DND-41 (cell line): ENCODE measurements around the gene CYB561D2.

Source experiments
- ATAC-seq: fragments of 200-7000 bp; cut with Tn5 transposase; 3 replicates; pipeline ENCODE4 v1.9.1; 2021; ENCODE audit warnings: low read depth; ENCODE audit not compliant: insufficient read depth
- DNase-seq: peaks from one replicate; pipeline ENCODE4 v3.0.0-alpha.2; 2020
- H2AFZ ChIP-seq: 2 replicates; pipeline ENCODE4 v1.6.0; 2012; ENCODE audit warnings: low read depth, low read length
- H3K27ac ChIP-seq: 2 replicates; pipeline ENCODE4 v1.5.1; 2012; ENCODE audit warnings: low read length, inconsistent platforms
- H3K27me3 ChIP-seq: fragments of 200-600 bp; sonication (generic); 2 replicates; pipeline ENCODE4 v1.6.0; 2012; ENCODE audit warnings: low read length, mild to moderate bottlenecking, inconsistent platforms; ENCODE audit not compliant: insufficient read depth, poor library complexity
- H3K36me3 ChIP-seq: 2 replicates; pipeline ENCODE4 v1.5.1; 2012; ENCODE audit warnings: low read length, inconsistent platforms; ENCODE audit not compliant: insufficient read depth
- H3K4me1 ChIP-seq: 2 replicates; pipeline ENCODE4 v1.5.1; 2012; ENCODE audit warnings: mild to moderate bottlenecking, low read length; ENCODE audit not compliant: insufficient read depth
- H3K4me2 ChIP-seq: 2 replicates; pipeline ENCODE4 v1.6.0; 2012; ENCODE audit warnings: mild to moderate bottlenecking, moderate library complexity, low read length, inconsistent platforms; ENCODE audit not compliant: insufficient read depth
- H3K4me3 ChIP-seq, 2 experiments: fragments of 200-600 bp in 1 of 2; shearing (Covaris generic) in 1 of 2; 2 replicates each; pipeline ENCODE4 v1.5.1; 2012 to 2016; ENCODE audit warnings: inconsistent platforms in 2 of 2, low read length in 2 of 2, mild to moderate bottlenecking in 2 of 2, low read depth in 1 of 2, moderate library complexity in 1 of 2
- H3K79me2 ChIP-seq: 2 replicates; pipeline ENCODE4 v1.6.0; 2012; ENCODE audit warnings: low read length, inconsistent platforms; ENCODE audit not compliant: insufficient read depth
- H3K9ac ChIP-seq: 2 replicates; pipeline ENCODE4 v1.6.0; 2012; ENCODE audit warnings: low read depth, mild to moderate bottlenecking, inconsistent platforms, low read length, moderate library complexity
- H3K9me3 ChIP-seq: 2 replicates; pipeline ENCODE4 v1.5.1; 2012; ENCODE audit warnings: low read length, moderate library complexity, mild to moderate bottlenecking, inconsistent platforms; ENCODE audit not compliant: insufficient read depth, severe bottlenecking
- H4K20me1 ChIP-seq: 2 replicates; pipeline ENCODE4 v1.6.0; 2012; ENCODE audit warnings: low read length; ENCODE audit not compliant: insufficient read depth
- EZH2 ChIP-seq: IDR thresholded peaks from 3 replicates; pipeline ENCODE4 v1.6.1; 2012; ENCODE audit warnings: borderline replicate concordance, low read depth, mild to moderate bottlenecking, moderate library complexity, low read length, inconsistent platforms; ENCODE audit not compliant: severe bottlenecking
- TF ChIP-seq, protein P1 (sequence below): IDR thresholded peaks from 2 replicates; pipeline ENCODE4 v1.5.1; 2012; ENCODE audit warnings: borderline replicate concordance, low read length, moderate library complexity, mild to moderate bottlenecking; ENCODE audit not compliant: poor library complexity, severe bottlenecking; ENCODE audit errors: extremely low read depth

CYB561D2 gene

DNA sequence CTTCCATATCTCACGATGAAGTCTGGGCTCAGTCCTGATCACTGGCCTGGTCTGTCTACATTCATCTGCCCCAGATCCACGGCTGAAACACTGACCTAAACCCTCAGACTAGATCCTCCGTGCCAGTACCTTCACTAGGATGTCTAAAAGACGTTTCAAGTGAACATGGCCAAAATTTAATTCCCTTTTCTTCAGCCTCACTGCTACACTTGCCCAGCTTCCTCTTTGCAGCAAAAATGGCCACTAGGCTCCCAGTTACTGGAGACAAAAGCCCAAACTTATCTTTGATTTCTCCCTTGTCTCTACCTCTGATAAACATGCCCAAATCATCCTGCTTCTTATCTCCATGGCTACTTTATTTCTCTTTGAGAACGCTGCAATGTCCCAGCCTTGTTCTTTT is 11.7 kb upstream of the CYB561D2 start:
- peaks cover 26% of the 10 kb centered on the region for H3K36me3 ChIP-seq
- peak overlapping the region; percentile 81 for H3K4me2 ChIP-seq
- peak overlapping the region in 1 of 2 experiments; percentile 90; a peak in 2 of 4 replicates for H3K4me3 ChIP-seq
- peak overlapping the region; percentile 93 for H3K9ac ChIP-seq
- peaks cover 26% of the 10 kb centered on the region for H4K20me1 ChIP-seq
- H3K27me3 ChIP-seq, result peaks cover 4% of the 10 kb centered on the region
- no peak overlapping the region for H2AFZ ChIP-seq
- no peak for ATAC-seq
- no peak for DNase-seq
- peaks cover 49% of the 10 kb centered on the region for H3K79me2 ChIP-seq
- no peaks in the 10 kb centered on the region for H3K9me3 ChIP-seq
- no peak for TF ChIP-seq EZH2
- TF ChIP-seq, protein P1, sequence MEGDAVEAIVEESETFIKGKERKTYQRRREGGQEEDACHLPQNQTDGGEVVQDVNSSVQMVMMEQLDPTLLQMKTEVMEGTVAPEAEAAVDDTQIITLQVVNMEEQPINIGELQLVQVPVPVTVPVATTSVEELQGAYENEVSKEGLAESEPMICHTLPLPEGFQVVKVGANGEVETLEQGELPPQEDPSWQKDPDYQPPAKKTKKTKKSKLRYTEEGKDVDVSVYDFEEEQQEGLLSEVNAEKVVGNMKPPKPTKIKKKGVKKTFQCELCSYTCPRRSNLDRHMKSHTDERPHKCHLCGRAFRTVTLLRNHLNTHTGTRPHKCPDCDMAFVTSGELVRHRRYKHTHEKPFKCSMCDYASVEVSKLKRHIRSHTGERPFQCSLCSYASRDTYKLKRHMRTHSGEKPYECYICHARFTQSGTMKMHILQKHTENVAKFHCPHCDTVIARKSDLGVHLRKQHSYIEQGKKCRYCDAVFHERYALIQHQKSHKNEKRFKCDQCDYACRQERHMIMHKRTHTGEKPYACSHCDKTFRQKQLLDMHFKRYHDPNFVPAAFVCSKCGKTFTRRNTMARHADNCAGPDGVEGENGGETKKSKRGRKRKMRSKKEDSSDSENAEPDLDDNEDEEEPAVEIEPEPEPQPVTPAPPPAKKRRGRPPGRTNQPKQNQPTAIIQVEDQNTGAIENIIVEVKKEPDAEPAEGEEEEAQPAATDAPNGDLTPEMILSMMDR, result no peak
- peaks cover 53% of the 10 kb centered on the region for H3K4me1 ChIP-seq
- H3K27ac ChIP-seq, result 0 out of 2 replicates have a peak overlapping the region, but pooled peaks have one; percentile 49

DNA sequence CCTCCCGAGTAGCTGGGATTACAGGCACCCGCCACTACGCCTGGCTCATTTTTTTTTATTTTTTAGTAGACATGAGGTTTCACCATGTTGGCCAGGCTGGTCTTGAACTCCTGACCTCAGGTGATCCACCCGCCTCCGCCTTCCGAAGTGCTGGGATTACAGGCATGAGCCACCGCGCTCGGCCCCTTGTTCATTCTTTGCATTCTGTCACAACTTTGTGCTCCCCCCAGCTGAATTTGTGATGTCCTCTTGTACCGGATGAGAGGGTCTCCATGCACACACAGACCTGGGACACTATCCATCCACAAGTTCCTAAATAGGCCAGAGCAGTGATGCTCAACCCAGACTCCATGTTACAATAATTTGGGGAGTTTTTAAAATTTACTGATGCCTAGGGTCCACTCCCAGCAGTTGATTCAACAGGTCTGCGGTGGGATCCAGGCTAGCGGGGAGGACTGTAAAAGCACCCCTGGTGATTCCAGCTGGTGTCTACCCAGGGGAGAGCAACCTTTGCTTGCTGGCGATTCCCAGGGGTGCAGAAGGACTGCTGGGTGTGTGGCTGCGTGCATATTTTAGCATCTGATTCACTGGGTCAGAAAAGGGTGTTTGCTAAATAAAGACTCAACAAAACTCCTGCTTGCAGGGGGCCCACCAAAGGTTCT is 11.0 kb upstream of the CYB561D2 start:
- no peak overlapping the region for H2AFZ ChIP-seq
- DNase-seq (no peak), ATAC-seq (no peak)
- H4K20me1 ChIP-seq, result peaks cover 20% of the 10 kb centered on the region
- peaks cover 42% of the 10 kb centered on the region for H3K79me2 ChIP-seq
- H3K4me2 ChIP-seq, result peak overlapping the region; percentile 57
- H3K4me1 ChIP-seq, result peaks cover 47% of the 10 kb centered on the region
- 0 out of 4 replicates have a peak overlapping the region, but pooled peaks of 1 of the 2 experiments have one; percentile 49 for H3K4me3 ChIP-seq
- H3K9me3 ChIP-seq, result no peaks in the 10 kb centered on the region
- no peak overlapping the region for H3K27ac ChIP-seq
- peaks cover 20% of the 10 kb centered on the region for H3K36me3 ChIP-seq
- H3K9ac ChIP-seq, result peak overlapping the region; percentile 93; the same call in 1 of the 2 replicates
- H3K27me3 ChIP-seq, result peaks cover 4% of the 10 kb centered on the region
- TF ChIP-seq, protein P1, result no peak
- no peak for TF ChIP-seq EZH2

DNA sequence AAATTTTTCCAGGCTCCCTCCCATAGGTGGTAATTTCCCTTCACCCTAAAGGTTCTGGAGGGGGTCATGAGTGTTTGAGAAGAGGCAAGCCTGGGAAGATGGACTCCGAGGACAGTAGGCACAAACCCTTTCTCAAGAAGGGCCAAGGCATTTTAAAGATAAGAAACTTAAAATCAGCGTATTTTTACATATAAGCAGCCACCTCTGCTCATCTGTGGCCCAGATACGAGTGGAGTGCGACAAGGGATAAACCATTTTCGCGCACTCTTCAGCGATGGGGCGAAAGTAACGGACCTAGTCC is 10.6 kb upstream of the CYB561D2 start:
- Histone ChIP-seq H3K9me3 (no peaks in the 10 kb centered on the region), H4K20me1 (peaks cover 16% of the 10 kb centered on the region), H3K4me2 (peak overlapping the region; percentile 57), H3K4me3 (peak overlapping the region in 1 of 2 experiments; percentile 49; a peak in 2 of 4 replicates), H2AFZ (0 out of 2 replicates have a peak overlapping the region, but pooled peaks have one; percentile 36), H3K79me2 (peaks cover 37% of the 10 kb centered on the region), H3K27ac (no peak overlapping the region), H3K9ac (peak overlapping the region; percentile 46), H3K4me1 (peaks cover 42% of the 10 kb centered on the region), H3K27me3 (peaks cover 4% of the 10 kb centered on the region), H3K36me3 (peaks cover 16% of the 10 kb centered on the region; the same call in 1 of the 2 replicates)
- DNase-seq, result no peak
- TF ChIP-seq, protein P1, result no peak
- TF ChIP-seq EZH2, result no peak
- ATAC-seq, result no peak
